Measurements from ENCODE around the gene SPAG16.
A peak's percentile ranks its signal among the peaks of the same experiment; 100 is the strongest.

Gene SPAG16

DNA sequence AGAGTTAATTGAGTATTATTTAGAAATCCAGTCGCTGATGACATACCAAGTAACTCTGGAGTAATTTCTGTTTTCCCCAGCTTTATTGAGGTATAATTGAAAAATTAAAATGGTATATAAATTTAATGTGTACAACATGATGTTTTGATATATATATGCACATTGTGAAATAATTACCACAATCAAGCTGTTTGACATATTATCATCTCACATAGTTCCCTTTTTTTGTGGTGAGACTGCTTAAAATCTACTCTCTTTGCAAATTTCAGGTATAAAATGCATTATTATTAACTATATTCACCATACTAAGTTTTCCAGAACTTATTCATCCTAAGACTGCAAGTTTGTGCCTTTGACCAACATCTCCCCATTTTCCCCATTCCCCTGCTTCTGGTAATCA lies 25.0 kb upstream of the SPAG16 start:
- no peak overlapping the region for H2AK5ac ChIP-seq (ENCODE audit: low read length, severe bottlenecking)
- no peak overlapping the region for H3K27ac ChIP-seq (ENCODE audit: low read length, poor library complexity, severe bottlenecking)
- H2BK120ac ChIP-seq (ENCODE audit: low read depth, low read length): no peak overlapping the region
- H3K9me3 ChIP-seq (ENCODE audit: control insufficient read depth, low read length): no peaks in the 10 kb centered on the region
- H3K14ac ChIP-seq (ENCODE audit: low read length in 2 of 2): no peak overlapping the region
- no peak overlapping the region for H3K4ac ChIP-seq (ENCODE audit: low read depth in 1 of 2, low read length in 2 of 2)
- H3K4me2 ChIP-seq (ENCODE audit: low read length, poor library complexity, severe bottlenecking): no peak overlapping the region
- no peak for DNase-seq
- H2BK5ac ChIP-seq (ENCODE audit: low read depth, low read length, poor library complexity, severe bottlenecking): no peak overlapping the region
- no peak overlapping the region for H4K8ac ChIP-seq (ENCODE audit: low read length)
- no peak overlapping the region for H3K9ac ChIP-seq (ENCODE audit: low read length)
- H3K27me3 ChIP-seq (ENCODE audit: control insufficient read depth in 1 of 2, insufficient read depth in 1 of 2, low read length in 2 of 2): no peaks in the 10 kb centered on the region
- H3K4me3 ChIP-seq (ENCODE audit: insufficient read depth in 1 of 2, low read depth in 1 of 2, low read length in 2 of 2): no peak overlapping the region
- no peak overlapping the region for H3K23ac ChIP-seq (ENCODE audit: low read length in 2 of 2)
- no peaks in the 10 kb centered on the region for H3K4me1 ChIP-seq (ENCODE audit: control insufficient read depth, insufficient read depth, low read depth, low read length)
- no peak overlapping the region for H4K91ac ChIP-seq (ENCODE audit: low read length)
- H3K36me3 ChIP-seq (ENCODE audit: control insufficient read depth in 1 of 2, insufficient read depth in 2 of 2, low read depth in 1 of 2, low read length in 2 of 2): no peaks in the 10 kb centered on the region
- no peak overlapping the region for H3K18ac ChIP-seq (ENCODE audit: low read depth in 1 of 2, low read length in 2 of 2)
- no peak overlapping the region for H2AFZ ChIP-seq (ENCODE audit: low read depth, low read length)
- no peak overlapping the region for H2BK15ac ChIP-seq (ENCODE audit: low read depth, poor library complexity, severe bottlenecking)
- H3K79me1 ChIP-seq (replicated peaks; ENCODE audit: low read length, poor library complexity, severe bottlenecking): no peaks in the 10 kb centered on the region
- H2BK12ac ChIP-seq (ENCODE audit: low read length in 2 of 2): no peak overlapping the region
- WGBS: 100% methylated on average over 1 of the region's 1 CpG

DNA sequence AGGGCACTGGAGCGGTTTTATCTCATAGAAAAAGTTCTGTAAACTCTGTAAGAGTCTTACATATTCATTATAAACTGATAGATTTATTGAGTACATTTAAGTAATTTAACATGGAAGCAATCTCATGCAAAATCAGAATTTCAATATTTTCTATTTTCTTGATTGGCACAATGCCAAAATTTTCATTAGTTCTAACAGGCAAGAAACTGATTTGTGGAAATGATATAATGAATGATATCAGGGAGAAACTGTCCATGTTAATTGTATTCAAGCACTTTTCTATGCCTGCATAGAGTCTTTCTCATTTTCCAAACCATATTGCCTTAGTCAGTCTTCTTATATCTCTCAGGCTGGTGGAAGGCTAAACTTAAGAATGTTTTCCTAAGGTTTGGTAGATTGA lies 23.0 kb upstream of the SPAG16 start:
- H2BK120ac ChIP-seq (ENCODE audit: low read depth, low read length): no peak overlapping the region
- H4K8ac ChIP-seq (ENCODE audit: low read length): no peak overlapping the region
- no peak overlapping the region for H3K4me2 ChIP-seq (ENCODE audit: low read length, poor library complexity, severe bottlenecking)
- H3K9me3 ChIP-seq (ENCODE audit: control insufficient read depth, low read length): no peaks in the 10 kb centered on the region
- no peak overlapping the region for H3K27ac ChIP-seq (ENCODE audit: low read length, poor library complexity, severe bottlenecking)
- no peak overlapping the region for H4K91ac ChIP-seq (ENCODE audit: low read length)
- H3K23ac ChIP-seq (ENCODE audit: low read length in 2 of 2): no peak overlapping the region
- no peak overlapping the region for H2AFZ ChIP-seq (ENCODE audit: low read depth, low read length)
- no peak overlapping the region for H3K4me3 ChIP-seq (ENCODE audit: insufficient read depth in 1 of 2, low read depth in 1 of 2, low read length in 2 of 2)
- no peaks in the 10 kb centered on the region for H3K27me3 ChIP-seq (ENCODE audit: control insufficient read depth in 1 of 2, insufficient read depth in 1 of 2, low read length in 2 of 2)
- no peak overlapping the region for H2BK15ac ChIP-seq (ENCODE audit: low read depth, poor library complexity, severe bottlenecking)
- no peak overlapping the region for H3K9ac ChIP-seq (ENCODE audit: low read length)
- no peak overlapping the region for H3K4ac ChIP-seq (ENCODE audit: low read depth in 1 of 2, low read length in 2 of 2)
- H2AK5ac ChIP-seq (ENCODE audit: low read length, severe bottlenecking): no peak overlapping the region
- H3K18ac ChIP-seq (ENCODE audit: low read depth in 1 of 2, low read length in 2 of 2): no peak overlapping the region
- H2BK5ac ChIP-seq (ENCODE audit: low read depth, low read length, poor library complexity, severe bottlenecking): no peak overlapping the region
- no peaks in the 10 kb centered on the region for H3K36me3 ChIP-seq (ENCODE audit: control insufficient read depth in 1 of 2, insufficient read depth in 2 of 2, low read depth in 1 of 2, low read length in 2 of 2)
- WGBS: no CpG with 5 or more reads among the region's 1 CpG
- H3K79me1 ChIP-seq (replicated peaks; ENCODE audit: low read length, poor library complexity, severe bottlenecking): no peaks in the 10 kb centered on the region
- H3K4me1 ChIP-seq (ENCODE audit: control insufficient read depth, insufficient read depth, low read depth, low read length): no peaks in the 10 kb centered on the region
- H2BK12ac ChIP-seq (ENCODE audit: low read length in 2 of 2): no peak overlapping the region
- DNase-seq: no peak
- no peak overlapping the region for H3K14ac ChIP-seq (ENCODE audit: low read length in 2 of 2)

DNA sequence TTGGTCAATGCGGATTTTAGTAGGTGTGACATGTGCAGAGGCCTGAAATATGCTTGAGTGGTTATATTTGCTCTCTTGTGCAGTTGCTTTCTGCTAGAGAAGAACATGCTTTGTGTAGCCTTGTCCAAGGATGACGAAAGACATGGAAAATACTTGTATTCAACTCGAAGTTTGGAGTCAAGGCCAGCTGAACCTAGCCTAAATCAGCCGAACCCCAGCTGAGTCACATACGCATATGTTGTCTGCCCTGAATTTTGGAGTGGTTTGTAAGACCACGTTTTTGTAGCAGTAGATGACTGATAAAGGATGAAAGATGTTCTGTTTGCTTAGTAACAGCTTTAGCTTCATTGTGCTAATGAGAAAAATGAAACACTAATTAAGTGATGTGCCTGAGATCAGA lies 22.5 kb upstream of the SPAG16 start:
- Histone ChIP-seq H3K36me3 (ENCODE audit: control insufficient read depth in 1 of 2, insufficient read depth in 2 of 2, low read depth in 1 of 2, low read length in 2 of 2) (no peaks in the 10 kb centered on the region), H3K14ac (ENCODE audit: low read length in 2 of 2) (no peak overlapping the region), H3K27ac (ENCODE audit: low read length, poor library complexity, severe bottlenecking) (no peak overlapping the region), H2AK5ac (ENCODE audit: low read length, severe bottlenecking) (no peak overlapping the region), H2BK5ac (ENCODE audit: low read depth, low read length, poor library complexity, severe bottlenecking) (no peak overlapping the region), H3K4ac (ENCODE audit: low read depth in 1 of 2, low read length in 2 of 2) (no peak overlapping the region), H3K79me1 (replicated peaks; ENCODE audit: low read length, poor library complexity, severe bottlenecking) (no peaks in the 10 kb centered on the region), H3K4me3 (ENCODE audit: insufficient read depth in 1 of 2, low read depth in 1 of 2, low read length in 2 of 2) (no peak overlapping the region), H4K8ac (ENCODE audit: low read length) (no peak overlapping the region), H2BK12ac (ENCODE audit: low read length in 2 of 2) (no peak overlapping the region), H3K23ac (ENCODE audit: low read length in 2 of 2) (no peak overlapping the region), H3K9ac (ENCODE audit: low read length) (no peak overlapping the region), H3K4me1 (ENCODE audit: control insufficient read depth, insufficient read depth, low read depth, low read length) (no peaks in the 10 kb centered on the region), H3K9me3 (ENCODE audit: control insufficient read depth, low read length) (no peaks in the 10 kb centered on the region), H2BK120ac (ENCODE audit: low read depth, low read length) (no peak overlapping the region), H3K4me2 (ENCODE audit: low read length, poor library complexity, severe bottlenecking) (no peak overlapping the region), H2AFZ (ENCODE audit: low read depth, low read length) (peak overlapping the region; percentile 46), H4K91ac (ENCODE audit: low read length) (no peak overlapping the region), H3K27me3 (ENCODE audit: control insufficient read depth in 1 of 2, insufficient read depth in 1 of 2, low read length in 2 of 2) (no peaks in the 10 kb centered on the region), H3K18ac (ENCODE audit: low read depth in 1 of 2, low read length in 2 of 2) (no peak overlapping the region), H2BK15ac (ENCODE audit: low read depth, poor library complexity, severe bottlenecking) (no peak overlapping the region)
- WGBS: 82% methylated on average over 6 of the region's 6 CpGs
- DNase-seq: no peak

DNA sequence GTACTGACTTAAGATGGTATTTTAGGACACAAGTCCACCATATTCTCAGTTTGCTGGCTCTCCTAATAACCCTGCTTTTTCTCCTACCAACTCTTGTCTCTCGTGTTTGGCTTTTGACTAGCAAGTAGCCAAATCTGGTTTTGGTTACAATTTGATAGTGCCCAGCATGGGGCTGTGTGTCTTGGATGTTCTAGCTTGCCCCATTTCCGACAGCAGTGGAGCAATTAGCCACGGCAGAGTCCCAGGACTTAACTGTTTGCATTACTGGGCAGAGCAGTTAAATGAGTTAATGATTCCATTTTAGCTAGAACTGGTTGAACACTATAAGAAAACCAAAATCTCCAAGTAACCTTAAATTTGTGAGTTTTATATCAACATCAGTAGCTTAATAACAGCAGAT lies 18.6 kb upstream of the SPAG16 start:
- no peaks in the 10 kb centered on the region for H3K27me3 ChIP-seq (ENCODE audit: control insufficient read depth in 1 of 2, insufficient read depth in 1 of 2, low read length in 2 of 2)
- H3K4ac ChIP-seq (ENCODE audit: low read depth in 1 of 2, low read length in 2 of 2): no peak overlapping the region

More for the DNA sequence above, 18.6 kb upstream of the SPAG16 start:
- Histone ChIP-seq H4K91ac (ENCODE audit: low read length) (no peak overlapping the region), H4K8ac (ENCODE audit: low read length) (no peak overlapping the region), H2BK12ac (ENCODE audit: low read length in 2 of 2) (no peak overlapping the region), H3K4me1 (ENCODE audit: control insufficient read depth, insufficient read depth, low read depth, low read length) (no peaks in the 10 kb centered on the region), H3K9me3 (ENCODE audit: control insufficient read depth, low read length) (no peaks in the 10 kb centered on the region), H3K27ac (ENCODE audit: low read length, poor library complexity, severe bottlenecking) (no peak overlapping the region), H2AK5ac (ENCODE audit: low read length, severe bottlenecking) (no peak overlapping the region), H3K23ac (ENCODE audit: low read length in 2 of 2) (no peak overlapping the region), H2BK120ac (ENCODE audit: low read depth, low read length) (no peak overlapping the region), H3K36me3 (ENCODE audit: control insufficient read depth in 1 of 2, insufficient read depth in 2 of 2, low read depth in 1 of 2, low read length in 2 of 2) (no peaks in the 10 kb centered on the region), H3K18ac (ENCODE audit: low read depth in 1 of 2, low read length in 2 of 2) (no peak overlapping the region), H3K4me3 (ENCODE audit: insufficient read depth in 1 of 2, low read depth in 1 of 2, low read length in 2 of 2) (no peak overlapping the region), H3K9ac (ENCODE audit: low read length) (no peak overlapping the region), H2BK15ac (ENCODE audit: low read depth, poor library complexity, severe bottlenecking) (no peak overlapping the region), H3K79me1 (replicated peaks; ENCODE audit: low read length, poor library complexity, severe bottlenecking) (no peaks in the 10 kb centered on the region), H2BK5ac (ENCODE audit: low read depth, low read length, poor library complexity, severe bottlenecking) (no peak overlapping the region), H3K4me2 (ENCODE audit: low read length, poor library complexity, severe bottlenecking) (no peak overlapping the region), H3K14ac (ENCODE audit: low read length in 2 of 2) (no peak overlapping the region), H2AFZ (ENCODE audit: low read depth, low read length) (no peak overlapping the region)
- WGBS: 92% methylated on average over 2 of the region's 3 CpGs
- no peak for DNase-seq

All from mesenchymal stem cell (in vitro differentiated cells and primary cell).